ENCODE data around the gene DDX41.

- TF ChIP-seq KLF11 (CRISPR knock-in tag; IDR thresholded peaks at IDR 0.05): no peak
- TF ChIP-seq, protein P1, sequence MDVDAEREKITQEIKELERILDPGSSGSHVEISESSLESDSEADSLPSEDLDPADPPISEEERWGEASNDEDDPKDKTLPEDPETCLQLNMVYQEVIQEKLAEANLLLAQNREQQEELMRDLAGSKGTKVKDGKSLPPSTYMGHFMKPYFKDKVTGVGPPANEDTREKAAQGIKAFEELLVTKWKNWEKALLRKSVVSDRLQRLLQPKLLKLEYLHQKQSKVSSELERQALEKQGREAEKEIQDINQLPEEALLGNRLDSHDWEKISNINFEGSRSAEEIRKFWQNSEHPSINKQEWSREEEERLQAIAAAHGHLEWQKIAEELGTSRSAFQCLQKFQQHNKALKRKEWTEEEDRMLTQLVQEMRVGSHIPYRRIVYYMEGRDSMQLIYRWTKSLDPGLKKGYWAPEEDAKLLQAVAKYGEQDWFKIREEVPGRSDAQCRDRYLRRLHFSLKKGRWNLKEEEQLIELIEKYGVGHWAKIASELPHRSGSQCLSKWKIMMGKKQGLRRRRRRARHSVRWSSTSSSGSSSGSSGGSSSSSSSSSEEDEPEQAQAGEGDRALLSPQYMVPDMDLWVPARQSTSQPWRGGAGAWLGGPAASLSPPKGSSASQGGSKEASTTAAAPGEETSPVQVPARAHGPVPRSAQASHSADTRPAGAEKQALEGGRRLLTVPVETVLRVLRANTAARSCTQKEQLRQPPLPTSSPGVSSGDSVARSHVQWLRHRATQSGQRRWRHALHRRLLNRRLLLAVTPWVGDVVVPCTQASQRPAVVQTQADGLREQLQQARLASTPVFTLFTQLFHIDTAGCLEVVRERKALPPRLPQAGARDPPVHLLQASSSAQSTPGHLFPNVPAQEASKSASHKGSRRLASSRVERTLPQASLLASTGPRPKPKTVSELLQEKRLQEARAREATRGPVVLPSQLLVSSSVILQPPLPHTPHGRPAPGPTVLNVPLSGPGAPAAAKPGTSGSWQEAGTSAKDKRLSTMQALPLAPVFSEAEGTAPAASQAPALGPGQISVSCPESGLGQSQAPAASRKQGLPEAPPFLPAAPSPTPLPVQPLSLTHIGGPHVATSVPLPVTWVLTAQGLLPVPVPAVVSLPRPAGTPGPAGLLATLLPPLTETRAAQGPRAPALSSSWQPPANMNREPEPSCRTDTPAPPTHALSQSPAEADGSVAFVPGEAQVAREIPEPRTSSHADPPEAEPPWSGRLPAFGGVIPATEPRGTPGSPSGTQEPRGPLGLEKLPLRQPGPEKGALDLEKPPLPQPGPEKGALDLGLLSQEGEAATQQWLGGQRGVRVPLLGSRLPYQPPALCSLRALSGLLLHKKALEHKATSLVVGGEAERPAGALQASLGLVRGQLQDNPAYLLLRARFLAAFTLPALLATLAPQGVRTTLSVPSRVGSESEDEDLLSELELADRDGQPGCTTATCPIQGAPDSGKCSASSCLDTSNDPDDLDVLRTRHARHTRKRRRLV (CRISPR knock-in tag; IDR thresholded peaks at IDR 0.05): no peak
- TF ChIP-seq, protein P2, sequence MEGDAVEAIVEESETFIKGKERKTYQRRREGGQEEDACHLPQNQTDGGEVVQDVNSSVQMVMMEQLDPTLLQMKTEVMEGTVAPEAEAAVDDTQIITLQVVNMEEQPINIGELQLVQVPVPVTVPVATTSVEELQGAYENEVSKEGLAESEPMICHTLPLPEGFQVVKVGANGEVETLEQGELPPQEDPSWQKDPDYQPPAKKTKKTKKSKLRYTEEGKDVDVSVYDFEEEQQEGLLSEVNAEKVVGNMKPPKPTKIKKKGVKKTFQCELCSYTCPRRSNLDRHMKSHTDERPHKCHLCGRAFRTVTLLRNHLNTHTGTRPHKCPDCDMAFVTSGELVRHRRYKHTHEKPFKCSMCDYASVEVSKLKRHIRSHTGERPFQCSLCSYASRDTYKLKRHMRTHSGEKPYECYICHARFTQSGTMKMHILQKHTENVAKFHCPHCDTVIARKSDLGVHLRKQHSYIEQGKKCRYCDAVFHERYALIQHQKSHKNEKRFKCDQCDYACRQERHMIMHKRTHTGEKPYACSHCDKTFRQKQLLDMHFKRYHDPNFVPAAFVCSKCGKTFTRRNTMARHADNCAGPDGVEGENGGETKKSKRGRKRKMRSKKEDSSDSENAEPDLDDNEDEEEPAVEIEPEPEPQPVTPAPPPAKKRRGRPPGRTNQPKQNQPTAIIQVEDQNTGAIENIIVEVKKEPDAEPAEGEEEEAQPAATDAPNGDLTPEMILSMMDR (CRISPR knock-in tag; IDR thresholded peaks at IDR 0.05): no peak
- no peak for TF ChIP-seq SRSF1 (optimal IDR thresholded peaks at IDR 0.05; ENCODE audit: low read depth, low read length)
- TF ChIP-seq ARNT (IDR thresholded peaks at IDR 0.05): no peak
- no peak for TF ChIP-seq PHF20 (CRISPR knock-in tag; IDR thresholded peaks at IDR 0.05)
- no peak for TF ChIP-seq ZBTB26 (CRISPR knock-in tag; IDR thresholded peaks at IDR 0.05; ENCODE audit: borderline replicate concordance)
- no peak for TF ChIP-seq CC2D1A (CRISPR knock-in tag; IDR thresholded peaks at IDR 0.05)
- no peak for TF ChIP-seq CBX5 (CRISPR knock-in tag; IDR thresholded peaks at IDR 0.05; ENCODE audit: borderline replicate concordance)
- no peak for TF ChIP-seq SETDB1 (CRISPR knock-in tag; IDR thresholded peaks at IDR 0.05; ENCODE audit: borderline replicate concordance)
- TF ChIP-seq MEIS2 (CRISPR knock-in tag; IDR thresholded peaks at IDR 0.05): no peak
Observed at GRCh38 chr5:177492841-177493240, 23.9 kb downstream of the DDX41 start.

Data from HepG2 (cell line).